CD4-positive, CD25-positive, alpha-beta regulatory T cell (primary cell): ENCODE results near the gene CRNN. TPM values are rescaled to one million over a fixed set of nuclear protein-coding genes. Genes with fewer than 3 reads are reported as not detected.

Experiments
- ATAC-seq, 2 donors: fragments of 150-1000 bp; cut with Tn5 transposase; one replicate each; pipeline ENCODE4 v1.10.0; 2021; ENCODE audit warnings: low read depth in 2 of 2, moderate number of reproducible peaks in 2 of 2, moderate library complexity in 1 of 2
- DNase-seq, 3 donors: peaks; one replicate each; pipeline versions ENCODE4 v3.0.0 to v3.0.0-alpha.2; 2012 to 2022; ENCODE audit warnings: mixed read lengths in 1 of 3
- H3K27ac ChIP-seq: one replicate; pipeline ENCODE4 v1.7.0; 2013; ENCODE audit warnings: mild to moderate bottlenecking, low read length; ENCODE audit not compliant: insufficient read depth, poor library complexity, severe bottlenecking
- H3K27me3 ChIP-seq: one replicate; pipeline ENCODE4 v1.7.0; 2013; ENCODE audit warnings: low read length; ENCODE audit not compliant: control insufficient read depth, insufficient read depth
- H3K36me3 ChIP-seq: one replicate; pipeline ENCODE4 v1.7.0; 2013; ENCODE audit warnings: mild to moderate bottlenecking, low read length, moderate library complexity; ENCODE audit not compliant: control insufficient read depth, insufficient read depth
- H3K4me1 ChIP-seq: 2 replicates; pipeline ENCODE4 v1.7.0; 2013; ENCODE audit warnings: mild to moderate bottlenecking, low read length; ENCODE audit not compliant: insufficient read depth, control insufficient read depth, poor library complexity, severe bottlenecking
- H3K4me3 ChIP-seq: one replicate; pipeline ENCODE4 v1.7.0; 2013; ENCODE audit warnings: low read depth, mild to moderate bottlenecking, low read length, moderate library complexity
- H3K9me3 ChIP-seq, 2 experiments: 1 replicate in 1 of 2; 2 replicates in 1 of 2; pipeline ENCODE4 v1.7.0; 2013; ENCODE audit warnings: low read length in 2 of 2, mild to moderate bottlenecking in 1 of 2, moderate library complexity in 1 of 2; ENCODE audit not compliant: control insufficient read depth in 2 of 2
- H3K27ac Mint-ChIP-seq, 3 donors: one replicate each; pipeline ENCODE4 v1.8.0; 2020 to 2022; ENCODE audit warnings: mild to moderate bottlenecking in 3 of 3, mixed read lengths in 3 of 3, moderate library complexity in 2 of 3
- H3K27me3 Mint-ChIP-seq: one replicate; pipeline ENCODE4 v1.8.0; 2022; ENCODE audit warnings: mild to moderate bottlenecking, mixed read lengths
- H3K36me3 Mint-ChIP-seq: one replicate; pipeline ENCODE4 v1.8.0; 2020; ENCODE audit warnings: mixed read lengths
- H3K4me1 Mint-ChIP-seq, 4 donors: one replicate each; pipeline ENCODE4 v1.8.0; 2020 to 2022; ENCODE audit warnings: mixed read lengths in 4 of 4, mild to moderate bottlenecking in 1 of 4
- H3K4me3 Mint-ChIP-seq, 4 donors: one replicate each; pipeline ENCODE4 v1.8.0; 2020 to 2022; ENCODE audit warnings: mild to moderate bottlenecking in 4 of 4, mixed read lengths in 4 of 4, moderate library complexity in 3 of 4
- H3K9me3 Mint-ChIP-seq, 7 donors: one replicate each; pipeline ENCODE4 v1.8.0; 2020 to 2022; ENCODE audit warnings: mixed read lengths in 7 of 7, mild to moderate bottlenecking in 3 of 7, moderate library complexity in 2 of 7
- polyA plus RNA-seq, 4 donors: library from polyadenylated mRNA; unstranded; fragments of 300-500 nt; fragmentation: Illumina TruSeq; gene quantifications; one replicate each; pipeline ENCODE4 v1.2.3, GENCODE V29; 2021
- total RNA-seq: library from RNA; stranded (reverse); gene quantifications from one replicate; pipeline ENCODE4 v1.2.3, GENCODE V29; 2022

CRNN gene
- total and polyA plus RNA-seq, 5 donors from 2014 or later = not detected

DNA sequence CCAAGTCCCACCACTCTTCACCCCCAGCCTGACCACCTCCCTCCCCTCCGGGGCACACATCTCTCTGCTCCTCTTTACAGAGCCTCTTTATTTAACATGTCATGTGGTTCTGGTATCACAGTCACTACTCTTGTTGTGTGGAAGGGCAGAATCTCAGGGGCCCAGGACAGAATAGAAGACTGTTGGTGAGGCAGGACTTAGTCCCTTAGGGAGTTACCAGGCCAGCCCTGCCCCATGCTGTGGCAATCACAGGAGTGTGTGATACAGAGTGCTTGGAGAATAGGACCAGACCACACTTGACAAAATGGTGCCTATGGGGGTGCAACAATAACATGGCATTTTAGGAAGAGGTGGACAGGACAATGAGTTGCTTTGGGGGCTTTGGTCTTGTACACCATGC lies 43.0 kb upstream of the CRNN start:
- Mint-ChIP-seq H3K27me3 (peaks cover 12% of the 10 kb centered on the region), H3K4me1 (peaks cover 4 to 27% (median 18%) of the 10 kb centered on the region in 4 donors), H3K27ac (no peak overlapping the region), H3K36me3 (no peaks in the 10 kb centered on the region), H3K4me3 (no peak overlapping the region), H3K9me3 (peaks cover 0 to 1% (median 0%) of the 10 kb centered on the region in 7 donors)
- no peaks in the 10 kb centered on the region for H3K9me3 ChIP-seq
- no peak for ATAC-seq
- no peak overlapping the region for H3K27ac ChIP-seq
- no peak overlapping the region for H3K4me3 ChIP-seq
- no peaks in the 10 kb centered on the region for H3K36me3 ChIP-seq
- no peak for DNase-seq
- H3K4me1 ChIP-seq = peaks cover 8% of the 10 kb centered on the region
- no peaks in the 10 kb centered on the region for H3K27me3 ChIP-seq

DNA sequence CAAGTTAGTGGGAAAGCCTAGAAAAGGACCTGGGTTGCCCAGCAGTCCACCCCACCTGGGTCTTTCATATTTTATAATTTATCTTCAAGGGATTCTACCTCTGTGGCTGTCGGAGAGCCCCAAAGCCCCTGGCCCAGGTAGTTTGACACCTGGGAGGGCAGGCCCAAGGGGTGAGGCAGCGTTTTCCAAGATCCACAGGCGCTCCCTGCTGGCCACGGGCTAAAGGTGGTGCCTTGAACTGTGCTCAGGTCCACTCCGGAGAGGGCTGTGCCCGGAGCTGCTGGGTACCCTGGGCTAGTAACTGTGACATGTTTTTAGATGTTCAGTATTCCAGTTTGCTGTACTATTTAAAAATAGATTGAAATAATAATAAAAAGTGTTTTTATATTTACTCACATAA lies 37.2 kb upstream of the CRNN start:
- peaks cover 11% of the 10 kb centered on the region for H3K27me3 Mint-ChIP-seq
- H3K4me1 Mint-ChIP-seq = no peaks in the 10 kb centered on the region
- DNase-seq (no peak), ATAC-seq (no peak)
- no peaks in the 10 kb centered on the region for H3K27me3 ChIP-seq
- no peak overlapping the region for H3K4me3 ChIP-seq
- H3K9me3 Mint-ChIP-seq = peaks cover 0 to 1% (median 0%) of the 10 kb centered on the region in 7 donors
- H3K4me3 Mint-ChIP-seq = no peak overlapping the region
- H3K4me1 ChIP-seq = no peaks in the 10 kb centered on the region
- H3K9me3 ChIP-seq = no peaks in the 10 kb centered on the region
- H3K36me3 ChIP-seq = no peaks in the 10 kb centered on the region
- no peak overlapping the region for H3K27ac ChIP-seq
- no peaks in the 10 kb centered on the region for H3K36me3 Mint-ChIP-seq
- no peak overlapping the region for H3K27ac Mint-ChIP-seq

DNA sequence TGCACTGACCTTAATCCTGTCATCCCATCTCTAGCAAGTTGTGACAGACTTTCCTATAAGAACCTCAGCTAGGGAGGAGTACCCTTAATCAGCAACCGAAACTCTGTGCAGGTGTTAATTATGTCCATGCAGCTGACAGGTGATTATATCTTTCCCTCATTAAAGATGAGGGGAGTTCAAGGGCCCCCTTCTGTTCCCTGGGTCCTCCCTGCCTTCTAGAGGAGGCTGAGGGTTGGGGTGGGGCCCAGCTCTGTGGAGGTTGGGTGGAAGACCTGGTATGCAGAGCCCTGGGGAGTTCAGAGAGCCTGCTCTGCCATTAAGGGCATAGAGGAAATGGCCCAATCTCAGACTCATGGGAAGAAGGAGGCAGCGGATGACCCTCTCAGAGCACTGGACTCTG lies 35.6 kb upstream of the CRNN start:
- H3K9me3 Mint-ChIP-seq = peaks cover 0 to 1% (median 0%) of the 10 kb centered on the region in 7 donors
- H3K4me3 Mint-ChIP-seq = peak overlapping the region in 1 of 4 donors; percentile 16
- no peaks in the 10 kb centered on the region for H3K4me1 Mint-ChIP-seq
- no peak overlapping the region for H3K27ac Mint-ChIP-seq
- no peak overlapping the region for H3K4me3 ChIP-seq
- peaks cover 11% of the 10 kb centered on the region for H3K27me3 Mint-ChIP-seq
- no peaks in the 10 kb centered on the region for H3K4me1 ChIP-seq
- H3K27me3 ChIP-seq = peaks cover 2% of the 10 kb centered on the region
- no peaks in the 10 kb centered on the region for H3K36me3 ChIP-seq
- ATAC-seq (no peak), DNase-seq (no peak)
- no peaks in the 10 kb centered on the region for H3K9me3 ChIP-seq
- no peaks in the 10 kb centered on the region for H3K36me3 Mint-ChIP-seq
- H3K27ac ChIP-seq = no peak overlapping the region

DNA sequence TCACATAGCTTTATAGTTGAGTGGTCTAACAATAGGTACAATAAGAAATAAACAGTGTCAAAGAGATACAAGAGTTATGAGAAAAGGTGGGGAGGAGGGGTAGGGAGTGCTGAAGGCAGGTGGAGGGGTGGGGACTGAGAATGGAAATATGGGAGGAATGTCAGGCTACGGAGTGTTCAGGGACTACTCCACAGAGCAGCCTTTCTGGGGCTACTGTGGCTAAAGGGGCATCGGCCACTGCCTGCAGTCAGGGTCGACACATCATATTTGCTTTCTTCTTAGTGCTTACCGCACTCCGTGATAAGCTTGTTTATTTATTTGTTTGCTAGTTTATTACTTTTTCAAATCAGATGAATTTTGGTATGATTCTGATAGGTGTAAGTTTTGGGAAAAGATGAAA lies 34.4 kb upstream of the CRNN start:
- no peak overlapping the region for H3K4me3 Mint-ChIP-seq

DNA sequence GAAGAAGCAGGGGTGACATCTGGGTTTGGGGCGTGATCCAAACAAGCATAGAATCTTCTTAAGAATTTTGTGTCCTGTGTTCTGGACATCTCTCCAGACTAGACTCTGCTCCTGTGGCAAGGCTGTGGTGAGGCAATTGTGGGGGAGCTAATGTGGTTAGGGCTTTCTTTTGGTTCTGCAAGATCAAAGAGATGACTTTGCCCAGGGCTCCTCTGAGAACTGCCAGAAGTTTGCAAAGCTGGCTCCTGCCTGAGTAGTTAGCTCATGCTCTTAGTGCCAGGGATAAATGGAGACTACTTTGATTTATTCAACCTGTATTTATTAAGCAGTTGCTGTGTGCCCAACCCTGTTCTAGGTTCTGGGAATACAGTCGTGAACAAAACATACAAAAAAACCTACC lies 34.0 kb upstream of the CRNN start:
- Mint-ChIP-seq H3K4me1 (no peaks in the 10 kb centered on the region), H3K27ac (no peak overlapping the region), H3K36me3 (no peaks in the 10 kb centered on the region), H3K9me3 (no peaks in the 10 kb centered on the region), H3K4me3 (no peak overlapping the region), H3K27me3 (peaks cover 8% of the 10 kb centered on the region)
- DNase-seq = no peak
- no peak for ATAC-seq
- peaks cover 2% of the 10 kb centered on the region for H3K27me3 ChIP-seq
- H3K9me3 ChIP-seq = no peaks in the 10 kb centered on the region
- H3K4me1 ChIP-seq = no peaks in the 10 kb centered on the region
- no peaks in the 10 kb centered on the region for H3K36me3 ChIP-seq
- H3K27ac ChIP-seq = no peak overlapping the region
- H3K4me3 ChIP-seq = no peak overlapping the region

More for the DNA sequence above, 34.4 kb upstream of the CRNN start:
- no peaks in the 10 kb centered on the region for H3K36me3 Mint-ChIP-seq
- Histone ChIP-seq H3K27me3 (peaks cover 2% of the 10 kb centered on the region), H3K9me3 (no peaks in the 10 kb centered on the region), H3K4me3 (no peak overlapping the region), H3K4me1 (no peaks in the 10 kb centered on the region), H3K27ac (no peak overlapping the region), H3K36me3 (no peaks in the 10 kb centered on the region)
- no peak for DNase-seq
- peaks cover 5% of the 10 kb centered on the region for H3K27me3 Mint-ChIP-seq
- H3K4me1 Mint-ChIP-seq = no peaks in the 10 kb centered on the region
- no peak overlapping the region for H3K27ac Mint-ChIP-seq
- no peaks in the 10 kb centered on the region for H3K9me3 Mint-ChIP-seq
- ATAC-seq = no peak

DNA sequence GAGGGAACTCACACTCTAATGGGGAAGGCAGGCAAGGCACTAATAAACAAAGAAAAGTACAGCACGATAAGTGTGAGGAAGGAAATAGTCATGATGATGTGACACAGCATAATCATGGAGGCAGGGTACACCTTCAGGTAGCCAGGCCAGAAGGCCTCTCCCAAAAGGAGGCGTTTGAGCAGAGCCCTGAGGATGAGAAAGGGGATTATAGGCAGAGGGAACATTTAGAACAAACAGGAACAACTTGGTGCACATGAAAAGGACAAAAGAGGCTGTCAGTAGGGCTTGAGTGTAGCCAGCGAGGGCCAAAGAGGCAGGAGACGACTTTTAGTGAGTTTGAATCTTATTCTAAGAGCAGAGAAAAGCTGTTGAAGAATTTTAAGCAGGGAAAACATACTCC lies 33.4 kb upstream of the CRNN start:
- H3K4me1 Mint-ChIP-seq = no peaks in the 10 kb centered on the region
- no peak overlapping the region for H3K27ac ChIP-seq
- no peaks in the 10 kb centered on the region for H3K36me3 ChIP-seq
- no peak for ATAC-seq
- H3K9me3 ChIP-seq = no peaks in the 10 kb centered on the region
- H3K36me3 Mint-ChIP-seq = no peaks in the 10 kb centered on the region
- no peak overlapping the region for H3K27ac Mint-ChIP-seq
- H3K27me3 ChIP-seq = peaks cover 2% of the 10 kb centered on the region
- peaks cover 10% of the 10 kb centered on the region for H3K27me3 Mint-ChIP-seq
- DNase-seq = no peak
- H3K4me3 Mint-ChIP-seq = no peak overlapping the region
- no peaks in the 10 kb centered on the region for H3K4me1 ChIP-seq
- no peaks in the 10 kb centered on the region for H3K9me3 Mint-ChIP-seq
- H3K4me3 ChIP-seq = no peak overlapping the region

DNA sequence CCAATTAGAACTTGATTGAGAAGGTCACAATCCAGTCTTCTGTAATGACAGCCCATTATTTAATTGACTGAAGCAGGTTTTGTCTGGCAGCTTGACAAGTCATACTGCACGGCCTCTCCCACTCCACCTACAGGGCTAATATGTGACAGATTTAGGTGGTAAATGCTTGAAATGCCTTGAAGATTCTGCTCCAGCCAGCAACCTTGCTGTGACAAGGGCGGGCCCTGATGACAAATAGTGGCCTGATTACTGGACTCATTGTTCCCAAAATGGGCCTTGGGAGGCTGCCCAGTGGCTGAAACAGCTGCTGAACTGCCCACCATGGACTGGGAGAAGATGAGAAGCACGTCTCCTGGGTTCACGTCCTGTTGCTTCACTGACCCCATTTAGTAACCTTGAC lies 30.0 kb upstream of the CRNN start:
- Mint-ChIP-seq H3K27me3 (peaks cover 7% of the 10 kb centered on the region), H3K4me1 (peaks cover 0 to 8% (median 2%) of the 10 kb centered on the region in 4 donors), H3K27ac (no peak overlapping the region), H3K9me3 (no peaks in the 10 kb centered on the region), H3K4me3 (no peak overlapping the region), H3K36me3 (no peaks in the 10 kb centered on the region)
- H3K27ac ChIP-seq = no peak overlapping the region
- peaks cover 7% of the 10 kb centered on the region for H3K27me3 ChIP-seq
- no peak overlapping the region for H3K4me3 ChIP-seq
- ATAC-seq = no peak
- H3K36me3 ChIP-seq = no peaks in the 10 kb centered on the region
- DNase-seq = no peak
- no peaks in the 10 kb centered on the region for H3K9me3 ChIP-seq
- peaks cover 2% of the 10 kb centered on the region for H3K4me1 ChIP-seq

DNA sequence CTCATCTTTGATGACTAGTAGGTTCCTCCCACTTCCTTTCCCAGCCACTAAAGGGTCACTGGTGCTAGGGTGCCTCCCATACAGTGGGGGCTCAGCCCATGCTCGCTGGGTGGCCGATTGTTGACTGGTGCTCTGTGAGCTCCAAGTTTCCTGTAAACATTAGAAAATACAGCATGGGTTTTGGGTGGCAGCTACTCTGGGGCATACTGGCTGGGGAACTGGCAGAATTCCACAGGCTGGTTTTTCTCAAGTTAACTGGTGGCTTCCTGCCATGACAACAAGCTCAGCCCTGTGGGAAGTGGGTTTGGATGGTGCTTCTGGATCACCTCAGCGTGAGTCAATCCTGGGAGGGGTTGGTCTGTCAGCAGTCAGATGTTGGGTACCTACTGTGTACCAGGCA lies 28.7 kb upstream of the CRNN start:
- H3K27me3 ChIP-seq = peaks cover 8% of the 10 kb centered on the region
- Mint-ChIP-seq H3K4me1 (peaks cover 0 to 8% (median 2%) of the 10 kb centered on the region in 4 donors), H3K9me3 (no peaks in the 10 kb centered on the region), H3K27ac (peak overlapping the region in 1 of 3 donors; percentile 85), H3K4me3 (no peak overlapping the region), H3K36me3 (no peaks in the 10 kb centered on the region), H3K27me3 (peaks cover 15% of the 10 kb centered on the region)
- ATAC-seq = no peak
- H3K4me3 ChIP-seq = no peak overlapping the region
- H3K4me1 ChIP-seq = peaks cover 2% of the 10 kb centered on the region
- DNase-seq = no peak
- H3K9me3 ChIP-seq = no peaks in the 10 kb centered on the region
- no peak overlapping the region for H3K27ac ChIP-seq
- no peaks in the 10 kb centered on the region for H3K36me3 ChIP-seq
